OCI-LY1 (cell line): ENCODE results near the gene KLHL33.

Experiments used
- EZH2 ChIP-seq: fragments of 200-600 bp; sonication (generic), shearing (Covaris generic); IDR thresholded peaks from 2 replicates; pipeline ENCODE4 v1.8.0; 2017; ENCODE audit warnings: borderline replicate concordance, mixed run types, mild to moderate bottlenecking, antibody characterized with exemption, low read length, moderate library complexity, mixed read lengths
- TF ChIP-seq, protein P1 (sequence below): fragments of 200-600 bp; sonication (generic), shearing (Covaris generic); IDR thresholded peaks from 2 replicates; pipeline ENCODE4 v1.5.1; 2017; ENCODE audit warnings: mild to moderate bottlenecking, antibody characterized with exemption, low read length, moderate library complexity, mixed read lengths

DNA sequence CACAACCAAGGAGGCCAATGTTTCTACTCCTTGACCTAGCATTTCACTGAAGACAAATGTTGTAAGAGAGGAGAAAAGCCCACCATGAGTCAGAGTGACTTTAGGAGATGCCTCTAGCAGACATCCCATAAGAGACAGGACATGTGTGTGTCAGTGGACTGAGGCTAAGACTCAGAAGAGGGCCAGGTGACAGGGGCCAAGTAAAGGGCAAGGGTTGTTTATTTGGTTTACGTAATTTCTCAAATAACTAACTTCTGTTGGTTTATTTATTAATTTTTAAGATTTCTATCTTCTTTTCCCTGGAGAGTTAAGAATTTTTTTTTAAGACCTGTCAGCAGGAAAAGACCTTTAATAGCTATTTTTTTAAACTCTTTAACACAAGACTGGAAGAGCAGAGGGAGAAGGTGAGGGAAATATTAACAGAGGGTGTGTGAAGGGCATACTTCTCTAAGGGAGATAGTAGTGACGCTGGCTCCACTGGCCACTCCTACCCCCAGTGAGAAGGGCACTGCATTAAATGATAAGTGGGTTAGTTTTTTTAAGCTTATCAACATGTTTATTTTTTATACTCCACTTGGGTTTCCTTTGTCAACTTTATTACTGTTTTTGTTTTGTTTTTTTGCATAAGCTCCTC lies 36.7 kb upstream of the KLHL33 start:
- TF ChIP-seq, protein P1, sequence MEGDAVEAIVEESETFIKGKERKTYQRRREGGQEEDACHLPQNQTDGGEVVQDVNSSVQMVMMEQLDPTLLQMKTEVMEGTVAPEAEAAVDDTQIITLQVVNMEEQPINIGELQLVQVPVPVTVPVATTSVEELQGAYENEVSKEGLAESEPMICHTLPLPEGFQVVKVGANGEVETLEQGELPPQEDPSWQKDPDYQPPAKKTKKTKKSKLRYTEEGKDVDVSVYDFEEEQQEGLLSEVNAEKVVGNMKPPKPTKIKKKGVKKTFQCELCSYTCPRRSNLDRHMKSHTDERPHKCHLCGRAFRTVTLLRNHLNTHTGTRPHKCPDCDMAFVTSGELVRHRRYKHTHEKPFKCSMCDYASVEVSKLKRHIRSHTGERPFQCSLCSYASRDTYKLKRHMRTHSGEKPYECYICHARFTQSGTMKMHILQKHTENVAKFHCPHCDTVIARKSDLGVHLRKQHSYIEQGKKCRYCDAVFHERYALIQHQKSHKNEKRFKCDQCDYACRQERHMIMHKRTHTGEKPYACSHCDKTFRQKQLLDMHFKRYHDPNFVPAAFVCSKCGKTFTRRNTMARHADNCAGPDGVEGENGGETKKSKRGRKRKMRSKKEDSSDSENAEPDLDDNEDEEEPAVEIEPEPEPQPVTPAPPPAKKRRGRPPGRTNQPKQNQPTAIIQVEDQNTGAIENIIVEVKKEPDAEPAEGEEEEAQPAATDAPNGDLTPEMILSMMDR: no peak
- no peak for TF ChIP-seq EZH2
